ENCODE results near the gene FTO.

Gene FTO

GRCh38 chr16:53712065-53712464 lies 8.1 kb downstream of the FTO start:
- no peak for DNase-seq

- DNase-seq: no peak
Measured at GRCh38 chr16:53713403-53714204, 9.6 kb downstream of the FTO start.

DNA sequence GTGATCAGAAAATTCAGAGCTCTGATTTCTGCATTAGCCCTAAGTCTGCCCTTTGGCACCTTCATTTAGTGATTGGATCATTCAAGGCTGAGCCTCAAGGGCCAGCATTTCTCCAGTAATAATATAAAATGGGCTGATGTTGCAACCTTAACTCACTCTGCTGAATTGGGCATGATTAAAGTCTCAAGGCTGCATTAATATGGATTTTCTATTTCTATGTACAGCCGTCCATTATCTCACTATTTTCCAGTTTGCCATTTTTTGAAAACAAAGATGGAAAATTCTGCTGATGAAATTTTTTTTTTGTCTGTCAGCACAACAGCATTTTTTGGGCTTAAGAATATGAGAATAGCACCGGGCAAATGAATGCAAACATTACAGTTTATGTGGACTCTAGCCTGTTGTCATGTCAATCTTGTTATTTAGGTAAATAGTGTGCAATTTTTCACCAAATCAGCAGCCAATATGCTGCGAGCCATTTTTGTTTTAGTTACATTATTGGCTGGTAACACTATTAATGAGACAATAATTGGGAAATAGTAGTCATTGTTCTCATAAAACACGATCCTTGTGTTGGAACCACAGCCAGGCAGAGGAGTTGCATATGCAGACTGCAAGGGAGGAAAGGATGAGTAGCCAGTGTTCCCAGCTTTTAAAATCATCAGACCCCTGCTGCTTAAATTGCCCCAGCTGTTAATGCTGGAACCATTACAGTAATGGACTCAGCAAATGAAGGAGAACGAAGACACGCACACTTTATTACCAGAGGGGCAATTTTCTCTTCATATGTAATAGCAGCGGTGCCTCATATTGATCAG lies 10.5 kb downstream of the FTO start:
- DNase-seq: no peak

- DNase-seq: no peak
Measured at GRCh38 chr16:53715023-53715384, 11.0 kb downstream of the FTO start.

DNA sequence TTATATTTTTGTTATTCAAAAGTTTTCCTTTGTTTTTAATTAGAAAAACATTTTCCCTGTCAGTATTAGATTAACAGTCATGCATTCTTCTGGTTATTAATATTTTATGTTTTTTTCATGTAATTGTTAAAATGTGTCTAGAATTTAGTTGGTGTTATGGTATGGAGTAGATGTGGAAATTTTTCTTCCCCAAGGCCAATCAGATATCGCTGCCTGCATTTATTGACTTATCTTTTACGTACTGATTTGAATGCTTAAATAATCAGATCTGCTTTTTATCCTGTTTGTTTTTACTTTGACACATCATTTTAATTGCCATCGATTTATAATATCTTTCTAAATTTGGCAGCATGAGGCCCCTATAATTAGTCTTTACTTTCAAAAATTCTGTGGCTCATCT lies 13.6 kb downstream of the FTO start:
- no peak for DNase-seq

GRCh38 chr16:53721017-53721416 lies 17.1 kb downstream of the FTO start:
- DNase-seq: no peak

DNA sequence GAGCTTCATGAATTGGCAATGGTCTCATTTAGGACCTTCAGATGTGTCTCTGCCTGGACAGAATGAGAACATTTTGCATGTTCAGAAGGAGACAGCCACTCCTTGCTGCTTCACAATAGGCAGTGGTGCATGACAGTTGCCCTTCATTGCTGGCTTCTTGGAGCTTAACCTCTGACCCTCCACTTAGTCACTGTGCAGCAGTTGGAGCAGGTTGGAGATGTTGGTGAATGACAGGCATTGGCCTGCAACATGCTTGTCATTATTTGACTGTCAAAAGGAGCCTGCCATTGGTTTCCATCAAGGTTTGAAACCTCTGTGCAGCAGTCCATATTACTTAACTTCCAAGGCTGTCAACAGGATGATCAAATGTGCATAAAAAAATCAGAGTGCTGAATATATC lies 22.7 kb downstream of the FTO start:
- DNase-seq: no peak

GRCh38 chr16:53730693-53731092 lies 26.7 kb downstream of the FTO start:
- no peak for DNase-seq

GRCh38 chr16:53732296-53732929 lies 28.5 kb downstream of the FTO start:
- DNase-seq: no peak

DNA sequence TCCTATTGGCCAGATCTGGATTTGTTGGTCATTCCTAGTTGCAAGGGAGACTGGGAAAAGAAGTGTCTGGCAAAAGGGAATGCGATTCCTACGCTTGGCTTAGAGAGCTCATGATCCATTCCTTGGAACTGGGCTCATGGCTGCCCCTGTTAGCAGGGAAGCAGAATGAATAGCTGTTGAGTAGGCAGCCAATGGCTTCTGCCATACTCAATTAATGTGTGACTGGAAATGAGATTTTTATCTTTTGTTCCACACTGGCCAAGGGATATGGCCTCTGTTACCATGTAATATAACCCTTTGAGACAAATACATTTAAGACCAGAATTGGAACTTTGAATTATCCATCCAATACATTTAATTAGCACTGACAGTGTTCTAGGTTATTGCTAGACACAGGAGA lies 31.0 kb downstream of the FTO start:
- DNase-seq: no peak

DNA sequence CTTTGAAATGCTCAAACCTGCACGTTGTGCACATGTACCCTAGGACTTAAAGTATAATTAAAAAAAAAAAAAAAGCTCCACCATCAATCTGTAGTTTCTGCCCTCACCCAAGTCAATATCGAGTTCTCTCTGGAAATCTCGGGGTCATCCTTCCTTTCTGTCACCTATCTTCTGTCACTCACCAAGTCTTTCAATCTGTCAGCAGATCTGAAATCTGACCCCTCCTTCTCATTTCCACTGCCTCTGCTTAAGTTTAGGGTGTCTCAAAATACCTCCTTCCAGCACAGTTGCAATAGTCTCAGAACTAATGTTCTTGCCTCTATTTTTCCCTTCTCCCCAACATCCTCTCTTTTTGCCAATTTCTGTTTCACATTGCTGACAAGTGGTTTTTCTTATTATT lies 32.3 kb downstream of the FTO start:
- DNase-seq: no peak

DNA sequence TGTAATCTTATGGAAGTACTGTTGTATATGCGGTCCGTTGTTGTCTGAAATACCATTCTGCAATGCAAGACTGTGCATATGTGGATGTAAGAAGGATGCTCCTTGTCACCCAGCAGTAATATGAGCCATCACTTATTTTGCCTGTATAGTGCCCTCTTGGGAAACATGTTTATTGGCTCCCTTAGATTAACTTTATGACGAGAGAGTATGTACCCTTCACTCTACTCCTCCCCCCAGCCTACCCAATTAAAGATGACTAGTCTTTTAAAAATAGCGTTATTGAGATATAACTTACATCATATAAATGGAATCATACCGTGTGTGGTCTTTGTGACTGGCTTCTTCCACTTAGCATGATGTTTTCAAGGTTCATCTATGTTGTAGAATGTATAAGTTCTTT lies 33.6 kb downstream of the FTO start:
- DNase-seq: no peak

DNA sequence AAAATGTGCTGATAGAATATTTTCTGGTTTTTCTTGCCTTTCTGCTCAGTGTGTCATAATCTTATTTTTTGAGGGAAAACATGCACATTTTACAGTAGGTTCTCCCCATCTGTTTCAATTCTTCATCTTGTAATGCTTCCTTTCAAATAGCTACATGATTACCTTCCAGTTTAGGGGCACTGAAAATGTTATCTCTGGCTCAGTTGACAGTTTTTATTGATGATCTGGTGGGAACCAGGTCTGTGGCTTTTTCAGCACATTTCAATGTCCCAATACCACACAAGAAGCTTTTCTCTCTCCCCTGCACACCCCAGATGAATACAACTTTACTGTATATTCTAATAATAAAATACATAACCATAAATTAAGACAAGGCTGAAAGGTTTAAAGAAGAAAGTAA lies 36.5 kb downstream of the FTO start:
- no peak for DNase-seq

DNA sequence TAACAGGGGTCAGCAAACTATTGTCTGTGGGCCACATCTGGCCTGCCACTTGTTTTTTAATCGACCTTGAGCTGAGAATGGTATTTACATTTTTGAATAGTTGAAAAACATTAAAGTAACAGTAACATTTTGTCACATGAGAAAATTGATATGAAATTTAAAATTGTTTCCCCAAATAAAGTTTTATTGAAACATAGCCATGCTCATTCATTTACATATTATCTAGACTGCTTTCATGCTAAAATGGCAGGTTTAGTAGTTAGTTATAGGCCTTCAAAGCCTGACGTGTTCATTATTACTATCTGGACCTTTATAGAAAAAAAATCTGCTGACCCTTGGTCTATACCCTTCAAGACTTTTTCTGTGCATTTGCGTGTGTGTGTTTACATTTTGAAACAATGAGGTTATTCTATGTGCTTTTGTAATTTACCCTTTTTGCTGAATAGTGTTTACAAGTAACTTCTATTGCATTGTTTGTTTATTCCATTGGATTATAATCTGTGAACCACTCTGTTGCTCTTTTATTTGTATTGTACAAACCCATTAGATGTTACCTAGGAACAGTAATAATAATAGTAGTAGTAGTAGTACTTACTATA lies 37.1 kb downstream of the FTO start:
- DNase-seq: no peak

GRCh38 chr16:53741546-53741945 lies 37.6 kb downstream of the FTO start:
- DNase-seq: no peak

- DNase-seq: no peak
Measured at GRCh38 chr16:53743149-53743566, 39.2 kb downstream of the FTO start.

DNA sequence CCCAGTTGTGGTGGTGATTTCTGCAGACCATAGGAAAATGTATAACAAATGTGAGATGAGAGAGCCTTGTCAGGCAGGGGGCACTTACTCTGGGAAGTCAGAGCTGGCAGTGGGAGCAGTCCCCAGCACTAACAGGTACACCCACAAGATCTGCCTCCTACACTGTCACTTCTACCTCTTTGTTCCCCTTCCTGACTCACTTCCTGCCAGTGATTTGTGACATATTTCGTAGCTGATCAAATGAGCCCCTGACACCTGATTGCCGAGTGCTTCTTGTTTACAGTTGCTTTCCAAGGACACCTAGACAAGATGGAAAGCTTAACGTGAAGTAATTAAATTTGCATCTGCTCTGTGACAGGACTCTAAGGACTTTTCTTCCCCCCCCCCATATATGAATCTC lies 40.5 kb downstream of the FTO start:
- DNase-seq: no peak

DNA sequence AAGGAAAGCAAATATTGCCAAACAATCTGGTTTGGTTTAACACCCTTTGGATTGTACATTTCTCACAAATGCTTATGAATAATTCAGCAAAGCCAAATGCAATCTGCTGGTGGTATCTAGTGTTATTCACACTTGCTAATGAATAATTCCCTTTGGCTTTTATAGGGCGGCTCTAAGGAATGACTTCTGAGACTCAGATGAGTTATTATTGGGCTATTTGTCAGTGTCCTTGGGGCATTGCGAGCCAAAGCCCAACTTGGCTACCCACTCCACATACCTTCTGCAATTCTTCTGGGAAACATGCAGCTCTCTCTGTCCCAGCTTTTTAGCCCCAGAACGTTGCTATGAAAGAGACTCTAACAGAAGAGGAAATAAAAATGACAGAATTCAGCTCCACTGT lies 41.1 kb downstream of the FTO start:
- no peak for DNase-seq

- DNase-seq: no peak
Measured at GRCh38 chr16:53745753-53746266, 41.9 kb downstream of the FTO start.

GRCh38 chr16:53752560-53752959 lies 48.6 kb downstream of the FTO start:
- DNase-seq: no peak

GRCh38 chr16:53753431-53753830 lies 49.5 kb downstream of the FTO start:
- no peak for DNase-seq

DNA sequence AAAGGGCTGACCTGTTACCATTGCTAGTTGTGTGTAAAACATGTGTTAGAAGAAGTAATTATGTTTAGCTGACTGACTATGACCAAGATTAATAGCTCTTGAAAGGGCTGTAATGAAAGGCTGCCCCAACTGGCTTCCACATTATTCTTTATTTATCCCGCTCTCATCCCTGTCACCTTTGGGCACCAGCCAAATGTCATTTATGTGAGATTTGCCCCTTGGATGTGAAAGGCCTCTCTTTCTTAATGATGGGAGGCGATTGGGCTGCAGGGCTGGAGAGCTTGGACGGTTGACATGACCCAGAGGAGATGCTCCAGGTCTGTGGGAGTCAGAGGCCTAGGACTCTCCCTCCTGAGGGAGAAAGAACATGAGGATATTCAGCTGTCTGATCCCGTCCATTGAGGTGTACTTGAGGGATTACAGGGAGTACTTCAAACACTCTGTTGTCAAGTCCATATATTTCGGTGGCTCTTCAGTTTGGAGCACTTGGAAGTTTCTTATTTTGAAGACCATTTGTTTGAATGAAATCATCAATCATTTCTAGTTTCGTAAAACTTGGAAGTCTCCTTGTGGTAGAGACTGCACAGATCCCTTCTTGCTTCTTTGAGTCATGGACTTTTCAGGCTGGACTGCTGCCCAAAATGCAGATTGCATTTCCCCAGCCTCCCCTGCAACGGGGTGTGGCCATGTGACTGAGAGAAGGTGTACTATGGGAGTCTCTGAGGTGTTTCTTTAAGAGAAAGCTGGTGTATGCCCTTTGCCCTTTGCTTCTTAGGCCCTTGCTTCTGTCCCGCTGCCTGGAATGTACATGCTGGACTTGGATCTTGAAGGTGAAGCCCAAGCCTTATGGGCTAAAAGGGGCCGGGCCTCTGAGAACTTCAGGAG lies 51.3 kb downstream of the FTO start:
- no peak for DNase-seq

Data from NCI-H2107 (cell line).